Umbilical cord (tissue), 2 donors: Measurements from ENCODE around the gene LSM14B. TPM values are rescaled to one million over a fixed set of nuclear protein-coding genes. Genes with fewer than 3 reads are reported as not detected.
"Not testable (repeated sequence)": the region's sequence is repeated elsewhere in the genome, so short reads cannot be mapped to it uniquely, and the experiment has no call there.

Experiments used
- DNase-seq: peaks from one replicate; pipeline ENCODE4 v3.0.0-alpha.2; 2015; ENCODE audit warnings: low spot score
- total RNA-seq: library from RNA; depleted of rRNA; stranded (reverse); fragments of >200 nt; gene quantifications from one replicate; pipeline ENCODE4 v1.2.3, GENCODE V29; 2014; ENCODE audit warnings: low replicate concordance; ENCODE audit not compliant: insufficient read depth

Gene LSM14B
- total RNA-seq = 42.6 TPM

- peak; percentile 99 for DNase-seq
Observed at GRCh38 chr20:62121776-62122653, at the start of gene LSM14B. LSM14B (plus strand) TSS chr20:62122475; CDS start chr20:62122667, 192 bp downstream.

GRCh38 chr20:62073323-62073722 is 49.0 kb upstream of the LSM14B start:
- DNase-seq = no peak

- DNase-seq = no peak
Observed at GRCh38 chr20:62079166-62079565, 43.1 kb upstream of the LSM14B start.

GRCh38 chr20:62080249-62080990 is 41.9 kb upstream of the LSM14B start:
- DNase-seq = no peak

- no peak for DNase-seq
Observed at GRCh38 chr20:62083312-62083711, 39.0 kb upstream of the LSM14B start.

- not testable (repeated sequence) for DNase-seq
Observed at GRCh38 chr20:62084224-62084623, 38.1 kb upstream of the LSM14B start.

- DNase-seq = no peak
Observed at GRCh38 chr20:62085206-62085605, 37.1 kb upstream of the LSM14B start.

GRCh38 chr20:62087227-62087626 is 35.0 kb upstream of the LSM14B start:
- DNase-seq = no peak

- DNase-seq = no peak
Observed at GRCh38 chr20:62087632-62088031, 34.6 kb upstream of the LSM14B start.

- DNase-seq = no peak
Observed at GRCh38 chr20:62088258-62089127, 33.8 kb upstream of the LSM14B start.

- no peak for DNase-seq
Observed at GRCh38 chr20:62089393-62089792, 32.9 kb upstream of the LSM14B start.

GRCh38 chr20:62096421-62097380 is 25.6 kb upstream of the LSM14B start:
- no peak for DNase-seq

GRCh38 chr20:62097881-62098407 is 24.3 kb upstream of the LSM14B start:
- DNase-seq = no peak

- DNase-seq = no peak
Observed at GRCh38 chr20:62101078-62101477, 21.2 kb upstream of the LSM14B start.

- no peak for DNase-seq
Observed at GRCh38 chr20:62103508-62104233, 18.6 kb upstream of the LSM14B start.

- no peak for DNase-seq
Observed at GRCh38 chr20:62104234-62104789, 18.0 kb upstream of the LSM14B start.

GRCh38 chr20:62104791-62105345 is 17.4 kb upstream of the LSM14B start:
- peak; percentile 76 for DNase-seq

- no peak for DNase-seq
Observed at GRCh38 chr20:62105592-62105991, 16.7 kb upstream of the LSM14B start.

- no peak for DNase-seq
Observed at GRCh38 chr20:62111148-62111547, 11.1 kb upstream of the LSM14B start.
